ENCODE data around the gene ENG. TPM values are rescaled to one million over a fixed set of nuclear protein-coding genes. Genes with fewer than 3 reads are reported as not detected.

The ENG gene
- total and polyA plus RNA-seq, 2 of the 4 experiments (the other 2 are of a cell fraction), result 3.6 to 83.3 TPM

GRCh38 chr9:127768698-127769097 is 85.8 kb downstream of the ENG start:
- Histone ChIP-seq H4K8ac (ENCODE audit: low read depth in 2 of 2, low read length in 2 of 2) (no peak overlapping the region), H3K4me2 (ENCODE audit: low read depth, low read length) (no peak overlapping the region), H3K4me1 (ENCODE audit: control insufficient read depth, insufficient read depth, low read length) (peaks cover 2% of the 10 kb centered on the region; the same call in 1 of the 2 replicates), H2BK5ac (ENCODE audit: low read depth, low read length, poor library complexity, severe bottlenecking) (no peak overlapping the region), H2AK5ac (ENCODE audit: low read depth, low read length) (no peak overlapping the region), H3K9ac (ENCODE audit: low read depth, low read length) (no peak overlapping the region), H3K9me1 (ENCODE audit: insufficient read depth, low read length) (no peaks in the 10 kb centered on the region; the same call in 1 of the 2 replicates), H3K56ac (ENCODE audit: extremely low read depth, insufficient read depth, low read length) (no peak overlapping the region), H2AFZ (replicated peaks; ENCODE audit: low read length, poor library complexity) (no peak overlapping the region), H3K14ac (replicated peaks; ENCODE audit: low read depth, low read length) (no peak overlapping the region), H4K5ac (ENCODE audit: low read depth, low read length) (no peak overlapping the region), H3K27ac (ENCODE audit: insufficient read depth, low read length) (no peak overlapping the region), H3K27me3 (ENCODE audit: control insufficient read depth, insufficient read depth, low read length) (peaks cover 5% of the 10 kb centered on the region; the same call in 1 of the 2 replicates), H3K79me1 (ENCODE audit: low read depth in 1 of 2, low read length in 2 of 2) (no peaks in the 10 kb centered on the region), H3K4ac (ENCODE audit: low read depth, low read length) (no peak overlapping the region), H3K9me3 (ENCODE audit: control insufficient read depth, insufficient read depth, low read length) (no peaks in the 10 kb centered on the region), H4K91ac (ENCODE audit: insufficient read depth, low read depth, low read length) (no peak overlapping the region), H2BK20ac (ENCODE audit: low read depth, low read length) (no peak overlapping the region), H3K18ac (ENCODE audit: low read depth, low read length) (no peak overlapping the region), H2BK120ac (ENCODE audit: low read depth, low read length) (no peak overlapping the region), H2AK9ac (replicated peaks; ENCODE audit: low read depth, low read length, poor library complexity) (no peak overlapping the region), H3K4me3 (ENCODE audit: insufficient read depth, low read depth, low read length) (no peak overlapping the region), H3K23ac (ENCODE audit: low read depth, low read length) (no peak overlapping the region), H3K36me3 (ENCODE audit: control insufficient read depth, insufficient read depth, low read length) (no peaks in the 10 kb centered on the region), H2BK15ac (ENCODE audit: low read depth, low read length) (no peak overlapping the region), H4K20me1 (ENCODE audit: insufficient read depth, low read length) (no peaks in the 10 kb centered on the region)
- CTCF ChIA-PET, result interaction anchor here (0.5 kb wide), 1 partner anchor 34 kb away, joined by 3 read pairs; no protein-coding TSS in a partner anchor
- ATAC-seq (ENCODE audit: low read depth), result no peak
- dilution Hi-C loops (cut with HindIII; ENCODE audit: low sequenced_read_pairs, unreplicated experiment) (no loop called here), intact Hi-C loops (cut with micrococcal nuclease) (no loop called here), in situ Hi-C loops (cut with MboI; ENCODE audit: low sequenced_read_pairs) (no loop called here)
- DNase-seq, result no peak
- 85% methylated on average over 5 of the region's 8 CpGs; no CpG with 5 or more reads in 1 of the 2 experiments for WGBS, 2 experiments (ENCODE audit: extremely low coverage in 2 of 2, insufficient read length in 1 of 2)
- POLR2A ChIA-PET (ENCODE audit: unreplicated experiment), result no interaction called here
- BruUV-seq (replicated peaks), result no TSS peak
- no peak for TF ChIP-seq POLR2A (IDR thresholded peaks at IDR 0.05; ENCODE audit: low read depth, low read length)
- no peak for TF ChIP-seq CEBPB (IDR thresholded peaks at IDR 0.05; ENCODE audit: low read depth, low read length)
- no peak for TF ChIP-seq BHLHE40 (IDR thresholded peaks at IDR 0.05; ENCODE audit: low read depth, low read length)
- TF ChIP-seq CHD1 (IDR thresholded peaks at IDR 0.05; ENCODE audit: low read depth, low read length), result no peak
- TF ChIP-seq MAFK (IDR thresholded peaks at IDR 0.05; ENCODE audit: low read depth, low read length), result no peak
- no peak for TF ChIP-seq NFE2L2 (IDR thresholded peaks at IDR 0.05; ENCODE audit: low read depth, low read length)
- TF ChIP-seq ELK1 (IDR thresholded peaks at IDR 0.05; ENCODE audit: borderline replicate concordance, low read depth, low read length), result no peak
- TF ChIP-seq RAD21 (IDR thresholded peaks at IDR 0.05; ENCODE audit: low read length), result no peak
- TF ChIP-seq RCOR1 (IDR thresholded peaks at IDR 0.05; ENCODE audit: insufficient replicate concordance, low read length), result no peak
- no peak for TF ChIP-seq RFX5 (IDR thresholded peaks at IDR 0.05; ENCODE audit: low read depth, low read length)
- TF ChIP-seq MXI1 (IDR thresholded peaks at IDR 0.05; ENCODE audit: borderline replicate concordance, low read depth, low read length), result no peak
- no peak for TF ChIP-seq FOS (IDR thresholded peaks at IDR 0.05; ENCODE audit: low read depth, low read length)
- TF ChIP-seq CTCF (conservative IDR thresholded peaks at IDR 0.05; ENCODE audit: low read depth, low read length), result no peak
